Measurements from ENCODE around the gene TERF2IP. TPM values are rescaled to one million over a fixed set of nuclear protein-coding genes. Genes with fewer than 3 reads are reported as not detected.

TERF2IP gene
- total and polyA plus RNA-seq, 8 donors: 46.7 to 88.7 (median 77.3) TPM

GRCh38 chr16:75606507-75606906 lies 41.1 kb upstream of the TERF2IP start:
- DNase-seq (no peak), ATAC-seq (no peak)
- Histone ChIP-seq H3K27me3 (no peaks in the 10 kb centered on the region), H3K36me3 (peaks cover 3 to 96% of the 10 kb centered on the region in 2 donors), H3K9me3 (peaks cover 0 to 7% of the 10 kb centered on the region in 2 donors), H3K27ac (no peak overlapping the region), H3K4me3 (no peak overlapping the region), H3K4me1 (no peaks in the 10 kb centered on the region)
- TF ChIP-seq CTCF (IDR thresholded peaks at IDR 0.05): no peak
- intact Hi-C loops (cut with DNase I): no loop called here

- Histone ChIP-seq H3K27ac (no peak overlapping the region), H3K27me3 (no peaks in the 10 kb centered on the region), H3K4me1 (no peaks in the 10 kb centered on the region), H3K36me3 (peaks cover 0 to 99% of the 10 kb centered on the region in 2 donors), H3K4me3 (no peak overlapping the region), H3K9me3 (no peaks in the 10 kb centered on the region)
- TF ChIP-seq CTCF (IDR thresholded peaks at IDR 0.05): no peak
- intact Hi-C loops (cut with DNase I): no loop called here
- DNase-seq (no peak), ATAC-seq (peak; percentile 82)
These were observed 33.3 kb upstream of the TERF2IP start for GRCh38 chr16:75614066-75614897.

GRCh38 chr16:75615619-75616018 lies 32.0 kb upstream of the TERF2IP start:
- no peaks in the 10 kb centered on the region for H3K9me3 ChIP-seq
- no peak for TF ChIP-seq CTCF (IDR thresholded peaks at IDR 0.05)
- peaks cover 0 to 94% of the 10 kb centered on the region in 2 donors for H3K36me3 ChIP-seq
- H3K4me1 ChIP-seq: peaks cover 0 to 11% of the 10 kb centered on the region in 2 donors
- no peak overlapping the region for H3K27ac ChIP-seq
- H3K4me3 ChIP-seq: no peak overlapping the region
- ATAC-seq: no peak
- intact Hi-C loops (cut with DNase I): no loop called here
- no peak for DNase-seq
- H3K27me3 ChIP-seq: no peaks in the 10 kb centered on the region

- no peaks in the 10 kb centered on the region for H3K9me3 ChIP-seq
- H3K4me1 ChIP-seq: peaks cover 0 to 21% of the 10 kb centered on the region in 2 donors
- TF ChIP-seq CTCF (IDR thresholded peaks at IDR 0.05): no peak
- H3K27me3 ChIP-seq: no peaks in the 10 kb centered on the region
- DNase-seq (no peak), ATAC-seq (no peak)
- H3K27ac ChIP-seq: no peak overlapping the region
- no peak overlapping the region for H3K4me3 ChIP-seq
- intact Hi-C loops (cut with DNase I): no loop called here
- H3K36me3 ChIP-seq: peaks cover 0 to 84% of the 10 kb centered on the region in 2 donors
These were observed 31.0 kb upstream of the TERF2IP start for GRCh38 chr16:75616521-75617010.

GRCh38 chr16:75617121-75617520 lies 30.5 kb upstream of the TERF2IP start:
- no peak for TF ChIP-seq CTCF (IDR thresholded peaks at IDR 0.05)
- Histone ChIP-seq H3K4me1 (peaks cover 4 to 26% of the 10 kb centered on the region in 2 donors), H3K4me3 (no peak overlapping the region), H3K27ac (no peak overlapping the region), H3K9me3 (no peaks in the 10 kb centered on the region), H3K27me3 (no peaks in the 10 kb centered on the region), H3K36me3 (peaks cover 0 to 79% of the 10 kb centered on the region in 2 donors)
- intact Hi-C loops (cut with DNase I): no loop called here
- DNase-seq (no peak), ATAC-seq (no peak)
